Smooth muscle cell of the brain vasculature (primary cell): ENCODE measurements around the gene CCNYL1.
"Not testable (repeated sequence)": the region's sequence is repeated elsewhere in the genome, so short reads cannot be mapped to it uniquely, and the experiment has no call there.

Experiments
- DNase-seq: peaks from one replicate; pipeline ENCODE4 v3.0.0-alpha.2; 2012; ENCODE audit warnings: low read depth, low spot score

Gene CCNYL1

GRCh38 chr2:207734636-207735512 is 23.4 kb downstream of the CCNYL1 start:
- DNase-seq = no peak

GRCh38 chr2:207735513-207735859 is 24.0 kb downstream of the CCNYL1 start:
- not testable (repeated sequence) for DNase-seq

- no peak for DNase-seq
These were observed 32.1 kb downstream of the CCNYL1 start for GRCh38 chr2:207743514-207743913.

GRCh38 chr2:207744050-207744449 is 32.6 kb downstream of the CCNYL1 start:
- no peak for DNase-seq

- DNase-seq = no peak
These were observed 33.0 kb downstream of the CCNYL1 start for GRCh38 chr2:207744451-207744850.

- DNase-seq = peak; percentile 36
These were observed 34.7 kb downstream of the CCNYL1 start for GRCh38 chr2:207746131-207746530.

- no peak for DNase-seq
These were observed 36.5 kb downstream of the CCNYL1 start for GRCh38 chr2:207747653-207748560.

GRCh38 chr2:207748993-207749392 is 37.6 kb downstream of the CCNYL1 start:
- no peak for DNase-seq

- no peak for DNase-seq
These were observed 38.4 kb downstream of the CCNYL1 start for GRCh38 chr2:207749873-207750272.

- DNase-seq = no peak
These were observed 38.9 kb downstream of the CCNYL1 start for GRCh38 chr2:207750345-207750744.

GRCh38 chr2:207750876-207751275 is 39.4 kb downstream of the CCNYL1 start:
- DNase-seq = no peak

- DNase-seq = not testable (repeated sequence)
These were observed 42.2 kb downstream of the CCNYL1 start for GRCh38 chr2:207753688-207754087.

GRCh38 chr2:207754498-207755383 is 43.3 kb downstream of the CCNYL1 start:
- no peak for DNase-seq

- no peak for DNase-seq
These were observed 46.6 kb downstream of the CCNYL1 start for GRCh38 chr2:207758025-207758424.

GRCh38 chr2:207759890-207760289 is 48.5 kb downstream of the CCNYL1 start:
- no peak for DNase-seq

- no peak for DNase-seq
These were observed 49.0 kb downstream of the CCNYL1 start for GRCh38 chr2:207760453-207760852.

- not testable (repeated sequence) for DNase-seq
These were observed 50.0 kb downstream of the CCNYL1 start for GRCh38 chr2:207761426-207761825.

GRCh38 chr2:207762146-207762545 is 50.7 kb downstream of the CCNYL1 start:
- DNase-seq = no peak

GRCh38 chr2:207763303-207763917 is 52.0 kb downstream of the CCNYL1 start:
- DNase-seq = no peak

GRCh38 chr2:207764096-207764630 is 52.7 kb downstream of the CCNYL1 start:
- DNase-seq = no peak

- no peak for DNase-seq
These were observed 54.1 kb downstream of the CCNYL1 start for GRCh38 chr2:207765547-207765946.
